Upper lobe of left lung (tissue), 4 donors: ENCODE measurements around the gene ECPAS.

Source experiments
- EP300 ChIP-seq, 4 donors: sonication (generic); formaldehyde crosslinking; IDR thresholded peaks; one replicate each; pipeline ENCODE4 v1.5.1; 2017; ENCODE audit warnings: antibody characterized with exemption in 4 of 4, control low read depth in 2 of 4
- POLR2A ChIP-seq, 4 donors: fragments of 450-650 bp; IDR thresholded peaks; one replicate each; pipeline ENCODE4 v1.5.1; 2016 to 2017; ENCODE audit warnings: antibody characterized with exemption in 4 of 4, mild to moderate bottlenecking in 2 of 4
- POLR2AphosphoS5 ChIP-seq, 2 donors: sonication (generic); formaldehyde crosslinking; IDR thresholded peaks; one replicate each; pipeline ENCODE4 v1.5.1; 2017; ENCODE audit warnings: antibody characterized with exemption in 2 of 2
- TF ChIP-seq, protein P1 (sequence below), 6 experiments: fragments of 450-650 bp in 4 of 6; fragments of 200-600 bp in 2 of 6; sonication (generic) in 2 of 6; IDR thresholded peaks; one replicate each; pipeline ENCODE4 v1.5.1; 2016 to 2019; ENCODE audit warnings: antibody characterized with exemption in 6 of 6

GRCh38 chr9:111440226-111440625, 44.0 kb downstream of the ECPAS start:
- TF ChIP-seq POLR2AphosphoS5 (IDR thresholded peaks at IDR 0.05) (no peak), EP300 (IDR thresholded peaks at IDR 0.05) (no peak), POLR2A (IDR thresholded peaks at IDR 0.05) (no peak)
- TF ChIP-seq, protein P1, sequence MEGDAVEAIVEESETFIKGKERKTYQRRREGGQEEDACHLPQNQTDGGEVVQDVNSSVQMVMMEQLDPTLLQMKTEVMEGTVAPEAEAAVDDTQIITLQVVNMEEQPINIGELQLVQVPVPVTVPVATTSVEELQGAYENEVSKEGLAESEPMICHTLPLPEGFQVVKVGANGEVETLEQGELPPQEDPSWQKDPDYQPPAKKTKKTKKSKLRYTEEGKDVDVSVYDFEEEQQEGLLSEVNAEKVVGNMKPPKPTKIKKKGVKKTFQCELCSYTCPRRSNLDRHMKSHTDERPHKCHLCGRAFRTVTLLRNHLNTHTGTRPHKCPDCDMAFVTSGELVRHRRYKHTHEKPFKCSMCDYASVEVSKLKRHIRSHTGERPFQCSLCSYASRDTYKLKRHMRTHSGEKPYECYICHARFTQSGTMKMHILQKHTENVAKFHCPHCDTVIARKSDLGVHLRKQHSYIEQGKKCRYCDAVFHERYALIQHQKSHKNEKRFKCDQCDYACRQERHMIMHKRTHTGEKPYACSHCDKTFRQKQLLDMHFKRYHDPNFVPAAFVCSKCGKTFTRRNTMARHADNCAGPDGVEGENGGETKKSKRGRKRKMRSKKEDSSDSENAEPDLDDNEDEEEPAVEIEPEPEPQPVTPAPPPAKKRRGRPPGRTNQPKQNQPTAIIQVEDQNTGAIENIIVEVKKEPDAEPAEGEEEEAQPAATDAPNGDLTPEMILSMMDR (IDR thresholded peaks at IDR 0.05) = no peak
